H9 (cell line): Measurements from ENCODE around the gene INTS3. TPM values are rescaled to one million over a fixed set of nuclear protein-coding genes. Genes with fewer than 3 reads are reported as not detected.

Source experiments
- DNase-seq: peaks from one replicate; pipeline ENCODE4 v3.0.0-alpha.2; 2017
- H2AFZ ChIP-seq: one replicate; pipeline ENCODE4 v1.6.1; 2013; ENCODE audit warnings: mild to moderate bottlenecking, low read length, control low read depth, moderate library complexity
- H2AK5ac ChIP-seq: 2 replicates; pipeline ENCODE4 v1.6.1; 2013; ENCODE audit warnings: low read length, control low read depth, mixed read lengths; ENCODE audit not compliant: insufficient read length
- H2BK120ac ChIP-seq: one replicate; pipeline ENCODE4 v1.6.1; 2013; ENCODE audit warnings: low read depth, mild to moderate bottlenecking, low read length, control low read depth, inconsistent platforms; ENCODE audit not compliant: poor library complexity, severe bottlenecking
- H2BK12ac ChIP-seq: 2 replicates; pipeline ENCODE4 v1.6.1; 2013; ENCODE audit warnings: low read length, control low read depth, mixed read lengths, low read depth; ENCODE audit not compliant: insufficient read length
- H2BK15ac ChIP-seq: 2 replicates; pipeline ENCODE4 v1.6.1; 2013; ENCODE audit warnings: low read depth, low read length, control low read depth
- H2BK20ac ChIP-seq: one replicate; pipeline ENCODE4 v1.6.1; 2013; ENCODE audit warnings: low read depth, mild to moderate bottlenecking, low read length, control low read depth, inconsistent platforms; ENCODE audit not compliant: poor library complexity, severe bottlenecking
- H2BK5ac ChIP-seq: 2 replicates; pipeline ENCODE4 v1.6.1; 2013; ENCODE audit warnings: low read length, control low read depth, mixed read lengths; ENCODE audit not compliant: insufficient read length
- H3K14ac ChIP-seq: 2 replicates; pipeline ENCODE4 v1.6.1; 2013; ENCODE audit warnings: low read length, control low read depth; ENCODE audit not compliant: insufficient read depth
- H3K18ac ChIP-seq: 2 replicates; pipeline ENCODE4 v1.6.1; 2013; ENCODE audit warnings: low read depth, mild to moderate bottlenecking, mixed read lengths, low read length, control low read depth; ENCODE audit not compliant: insufficient read length
- H3K23ac ChIP-seq: 2 replicates; pipeline ENCODE4 v1.6.1; 2013; ENCODE audit warnings: low read length, control low read depth, mixed read lengths, low read depth; ENCODE audit not compliant: insufficient read length
- H3K23me2 ChIP-seq: 2 replicates; pipeline ENCODE4 v1.6.1; 2013; ENCODE audit warnings: low read depth, mild to moderate bottlenecking, mixed read lengths, low read length, control low read depth; ENCODE audit not compliant: insufficient read length, poor library complexity, severe bottlenecking
- H3K27ac ChIP-seq: 2 replicates; pipeline ENCODE4 v1.5.1; 2013; ENCODE audit warnings: low read length, control low read depth, mixed read lengths, low read depth; ENCODE audit not compliant: insufficient read length
- H3K27me3 ChIP-seq: 2 replicates; pipeline ENCODE4 v1.6.1; 2013; ENCODE audit warnings: low read length, control low read depth, inconsistent platforms; ENCODE audit not compliant: insufficient read depth
- H3K4ac ChIP-seq: 2 replicates; pipeline ENCODE4 v1.6.1; 2013; ENCODE audit warnings: low read depth, mild to moderate bottlenecking, control low read depth, inconsistent platforms, low read length, moderate library complexity
- H3K4me1 ChIP-seq: 2 replicates; pipeline ENCODE4 v1.6.1; 2013; ENCODE audit warnings: low read length, control low read depth, inconsistent platforms; ENCODE audit not compliant: insufficient read depth
- H3K4me2 ChIP-seq: 2 replicates; pipeline ENCODE4 v1.6.1; 2013; ENCODE audit warnings: low read length, control low read depth, mixed read lengths; ENCODE audit not compliant: insufficient read length, insufficient read depth
- H3K56ac ChIP-seq: 2 replicates; pipeline ENCODE4 v1.6.1; 2013; ENCODE audit warnings: low read depth, mild to moderate bottlenecking, mixed read lengths, low read length, control low read depth; ENCODE audit not compliant: insufficient read length
- H3K79me1 ChIP-seq: 2 replicates; pipeline ENCODE4 v1.6.1; 2013; ENCODE audit warnings: low read depth, mild to moderate bottlenecking, moderate library complexity, low read length, control low read depth, inconsistent platforms; ENCODE audit not compliant: insufficient read depth, poor library complexity, severe bottlenecking
- H3K79me2 ChIP-seq: 2 replicates; pipeline ENCODE4 v1.6.1; 2013; ENCODE audit warnings: low read length, control low read depth, inconsistent platforms; ENCODE audit not compliant: insufficient read depth
- H3K9ac ChIP-seq: 2 replicates; pipeline ENCODE4 v1.6.1; 2013; ENCODE audit warnings: low read length, control low read depth, mixed read lengths; ENCODE audit not compliant: insufficient read length; ENCODE audit errors: extremely low read depth
- H3K9me3 ChIP-seq: one replicate; pipeline ENCODE4 v1.6.1; 2013; ENCODE audit warnings: low read depth, low read length, inconsistent platforms; ENCODE audit not compliant: control insufficient read depth
- H3T11ph ChIP-seq: one replicate; pipeline ENCODE4 v1.6.1; 2013; ENCODE audit warnings: mild to moderate bottlenecking, low read length, control low read depth, inconsistent platforms
- H4K20me1 ChIP-seq: one replicate; pipeline ENCODE4 v1.6.1; 2013; ENCODE audit not compliant: control insufficient read depth, insufficient read length, insufficient read depth
- H4K5ac ChIP-seq: 2 replicates; pipeline ENCODE4 v1.6.1; 2013; ENCODE audit warnings: low read depth, mild to moderate bottlenecking, mixed read lengths, low read length, control low read depth; ENCODE audit not compliant: insufficient read length
- H4K8ac ChIP-seq: replicated peaks from 2 replicates; pipeline ENCODE4 v1.6.1; 2013; ENCODE audit warnings: low read length, control low read depth, mixed read lengths, low read depth; ENCODE audit not compliant: insufficient read length
- H4K91ac ChIP-seq: 2 replicates; pipeline ENCODE4 v1.6.1; 2013; ENCODE audit warnings: low read depth, mild to moderate bottlenecking, moderate library complexity, mixed read lengths, low read length, control low read depth; ENCODE audit not compliant: insufficient read length
- H3K27ac Mint-ChIP-seq, 3 experiments: 2 replicates in 2 of 3; 3 replicates in 1 of 3; pipeline ENCODE4 v1.8.0; 2020 to 2021; ENCODE audit warnings: mixed read lengths in 3 of 3, mild to moderate bottlenecking in 1 of 3, moderate library complexity in 1 of 3
- H3K27me3 Mint-ChIP-seq: 2 replicates; pipeline ENCODE4 v1.8.0; 2021; ENCODE audit warnings: low read depth, mild to moderate bottlenecking, moderate library complexity, mixed read lengths
- H3K36me3 Mint-ChIP-seq, 3 experiments: 2 replicates in 2 of 3; 3 replicates in 1 of 3; pipeline ENCODE4 v1.8.0; 2020 to 2021; ENCODE audit warnings: low read depth in 3 of 3, mixed read lengths in 3 of 3; ENCODE audit not compliant: insufficient read depth in 1 of 3
- H3K4me1 Mint-ChIP-seq, 2 experiments: 2 replicates each; pipeline ENCODE4 v1.8.0; 2020; ENCODE audit warnings: mixed read lengths in 2 of 2
- H3K4me3 Mint-ChIP-seq, 2 experiments: 2 replicates in 1 of 2; 3 replicates in 1 of 2; pipeline ENCODE4 v1.8.0; 2020 to 2021; ENCODE audit warnings: mild to moderate bottlenecking in 2 of 2, mixed read lengths in 2 of 2, moderate library complexity in 1 of 2
- H3K9me3 Mint-ChIP-seq, 2 experiments: 2 replicates in 1 of 2; 3 replicates in 1 of 2; pipeline ENCODE4 v1.8.0; 2020; ENCODE audit warnings: mild to moderate bottlenecking in 2 of 2, mixed read lengths in 2 of 2, moderate library complexity in 1 of 2
- WGBS: extraction: QIAGEN DNeasy Blood & Tissue Kit; methylation state at CpG from one replicate; pipeline ENCODE4 v1.1.7; 2013; ENCODE audit warnings: missing lambda C conversion rate, low lambda C conversion rate, mixed read lengths; ENCODE audit not compliant: insufficient read length; ENCODE audit errors: extremely low coverage; 5-methylcytosine and 5-hydroxymethylcytosine counted together
- total RNA-seq: library from RNA; stranded (reverse); gene quantifications from 2 replicates; pipeline ENCODE4 v1.2.1, GENCODE V29; 2021
- TF ChIP-seq, protein P1 (sequence below): fragments of 200-600 bp; sonication (generic); conservative IDR thresholded peaks from 3 replicates; pipeline ENCODE4 v1.8.0; 2021; ENCODE audit warnings: antibody characterized with exemption, mild to moderate bottlenecking

The INTS3 gene
- total RNA-seq, 1 experiment from 2014 or later, result 67.1 TPM

DNA sequence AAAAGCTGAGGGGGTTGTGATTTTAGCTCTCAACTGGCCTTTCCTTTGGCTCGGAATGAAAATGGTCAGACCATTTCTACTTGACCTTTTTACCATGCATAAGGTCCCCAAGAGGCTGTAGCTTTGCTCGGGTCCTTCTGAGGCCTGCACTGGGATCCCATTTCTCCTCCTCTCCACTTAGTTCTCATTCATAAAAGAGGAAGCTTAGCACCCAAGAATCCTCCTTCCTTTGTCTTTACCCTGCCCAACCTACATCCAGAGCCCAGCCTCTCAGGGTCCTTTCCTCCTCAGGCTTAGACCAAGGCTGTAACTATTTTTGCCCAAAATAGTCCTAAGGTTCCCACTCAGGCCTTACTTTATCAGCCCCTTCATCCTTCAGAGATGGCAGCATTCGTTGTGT lies 41.4 kb downstream of the INTS3 start:
- Mint-ChIP-seq H3K4me3 (no peak overlapping the region; a peak in 1 of 5 replicates), H3K27ac (peak overlapping the region in 2 of 3 experiments; percentile 7 to 31; a peak in 3 of 7 replicates)
- no peak overlapping the region for H4K91ac ChIP-seq

More for the DNA sequence above, 41.4 kb downstream of the INTS3 start:
- no peak overlapping the region for H3K14ac ChIP-seq
- Mint-ChIP-seq H3K27me3 (no peaks in the 10 kb centered on the region), H3K4me1 (peaks cover 11 to 25% of the 10 kb centered on the region in 2 experiments), H3K9me3 (no peaks in the 10 kb centered on the region), H3K36me3 (peaks cover 49 to 90% (median 79%) of the 10 kb centered on the region in 3 experiments; a peak in 6 of 7 replicates)
- no peaks in the 10 kb centered on the region for H3K79me1 ChIP-seq
- H3K23me2 ChIP-seq, result no peaks in the 10 kb centered on the region
- H2BK120ac ChIP-seq, result no peak overlapping the region
- no peaks in the 10 kb centered on the region for H3K9me3 ChIP-seq
- no peak overlapping the region for H2BK15ac ChIP-seq
- H3K18ac ChIP-seq, result no peak overlapping the region
- no peak for DNase-seq
- H4K8ac ChIP-seq, result no peak overlapping the region
- 0 out of 2 replicates have a peak, but pooled peaks cover 2% of the 10 kb centered on the region for H3K4me1 ChIP-seq
- H3K27ac ChIP-seq, result no peak overlapping the region
- no peak overlapping the region for H2BK5ac ChIP-seq
- no peak overlapping the region for H3K9ac ChIP-seq
- H2AK5ac ChIP-seq, result no peak overlapping the region
- no peak overlapping the region for H2BK12ac ChIP-seq
- no peak overlapping the region for H2AFZ ChIP-seq
- H3K4me2 ChIP-seq, result no peak overlapping the region
- no CpG with 5 or more reads among the region's 3 CpGs for WGBS
- no peak overlapping the region for H3K4ac ChIP-seq
- TF ChIP-seq, protein P1, sequence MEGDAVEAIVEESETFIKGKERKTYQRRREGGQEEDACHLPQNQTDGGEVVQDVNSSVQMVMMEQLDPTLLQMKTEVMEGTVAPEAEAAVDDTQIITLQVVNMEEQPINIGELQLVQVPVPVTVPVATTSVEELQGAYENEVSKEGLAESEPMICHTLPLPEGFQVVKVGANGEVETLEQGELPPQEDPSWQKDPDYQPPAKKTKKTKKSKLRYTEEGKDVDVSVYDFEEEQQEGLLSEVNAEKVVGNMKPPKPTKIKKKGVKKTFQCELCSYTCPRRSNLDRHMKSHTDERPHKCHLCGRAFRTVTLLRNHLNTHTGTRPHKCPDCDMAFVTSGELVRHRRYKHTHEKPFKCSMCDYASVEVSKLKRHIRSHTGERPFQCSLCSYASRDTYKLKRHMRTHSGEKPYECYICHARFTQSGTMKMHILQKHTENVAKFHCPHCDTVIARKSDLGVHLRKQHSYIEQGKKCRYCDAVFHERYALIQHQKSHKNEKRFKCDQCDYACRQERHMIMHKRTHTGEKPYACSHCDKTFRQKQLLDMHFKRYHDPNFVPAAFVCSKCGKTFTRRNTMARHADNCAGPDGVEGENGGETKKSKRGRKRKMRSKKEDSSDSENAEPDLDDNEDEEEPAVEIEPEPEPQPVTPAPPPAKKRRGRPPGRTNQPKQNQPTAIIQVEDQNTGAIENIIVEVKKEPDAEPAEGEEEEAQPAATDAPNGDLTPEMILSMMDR, result no peak
- no peak overlapping the region for H4K5ac ChIP-seq
- no peak overlapping the region for H2BK20ac ChIP-seq
- H4K20me1 ChIP-seq, result no peaks in the 10 kb centered on the region
- no peak overlapping the region for H3T11ph ChIP-seq
- no peaks in the 10 kb centered on the region for H3K79me2 ChIP-seq
- no peak overlapping the region for H3K56ac ChIP-seq
- H3K27me3 ChIP-seq, result no peaks in the 10 kb centered on the region
- no peak overlapping the region for H3K23ac ChIP-seq
